ENCODE results near the gene SLCO3A1. TPM values are rescaled to one million over a fixed set of nuclear protein-coding genes. Genes with fewer than 3 reads are reported as not detected.
A peak's percentile ranks its signal among the peaks of the same experiment; 100 is the strongest.

Gene SLCO3A1
- total and polyA plus RNA-seq, 8 donors = 2.4 to 38.8 (median 7.7) TPM

- H3K4me3 ChIP-seq = no peak overlapping the region
- no peak for TF ChIP-seq CTCF (IDR thresholded peaks at IDR 0.05)
- TF ChIP-seq POLR2AphosphoS5 (IDR thresholded peaks at IDR 0.05) = no peak
- no peak for TF ChIP-seq EP300 (IDR thresholded peaks at IDR 0.05)
- no peak for TF ChIP-seq POLR2A (IDR thresholded peaks at IDR 0.05)
- WGBS, 5 donors = 82 to 88% (median 86%) methylated on average over 11 of the region's 11 CpGs
- H3K9me3 ChIP-seq = no peaks in the 10 kb centered on the region
- no peaks in the 10 kb centered on the region for H3K4me1 ChIP-seq
- H3K27ac ChIP-seq = no peak overlapping the region
- no peaks in the 10 kb centered on the region for H3K27me3 ChIP-seq
- peaks cover 0 to 12% (median 7%) of the 10 kb centered on the region in 4 donors for H3K36me3 ChIP-seq
- intact Hi-C loops (cut with DNase I; ENCODE audit: low total_unique reads) = no loop called here
- no peak for DNase-seq
Measured at GRCh38 chr15:92109191-92109873, 255.8 kb downstream of the SLCO3A1 start.

GRCh38 chr15:92111291-92111690 is 257.8 kb downstream of the SLCO3A1 start:
- Histone ChIP-seq H3K27ac (no peak overlapping the region), H3K4me1 (no peaks in the 10 kb centered on the region), H3K9me3 (no peaks in the 10 kb centered on the region), H3K36me3 (peaks cover 0 to 5% (median 0%) of the 10 kb centered on the region in 4 donors), H3K4me3 (no peak overlapping the region), H3K27me3 (no peaks in the 10 kb centered on the region)
- TF ChIP-seq CTCF (IDR thresholded peaks at IDR 0.05) = no peak
- no peak for TF ChIP-seq POLR2AphosphoS5 (IDR thresholded peaks at IDR 0.05)
- TF ChIP-seq EP300 (IDR thresholded peaks at IDR 0.05) = no peak
- no peak for TF ChIP-seq POLR2A (IDR thresholded peaks at IDR 0.05)
- WGBS, 5 donors = 24 to 49% (median 33%) methylated on average over 3 of the region's 3 CpGs
- DNase-seq = no peak
- intact Hi-C loops (cut with DNase I; ENCODE audit: low total_unique reads) = no loop called here

- Histone ChIP-seq H3K9me3 (no peaks in the 10 kb centered on the region), H3K4me1 (peaks cover 0 to 4% (median 1%) of the 10 kb centered on the region in 4 donors), H3K27me3 (no peaks in the 10 kb centered on the region), H3K27ac (no peak overlapping the region), H3K36me3 (peaks cover 0 to 5% (median 0%) of the 10 kb centered on the region in 4 donors), H3K4me3 (no peak overlapping the region)
- WGBS, 5 donors = 83 to 90% (median 86%) methylated on average over 1 of the region's 1 CpG
- DNase-seq = no peak
- intact Hi-C loops (cut with DNase I; ENCODE audit: low total_unique reads) = no loop called here
- TF ChIP-seq EP300 (IDR thresholded peaks at IDR 0.05) (no peak), POLR2AphosphoS5 (IDR thresholded peaks at IDR 0.05) (no peak), POLR2A (IDR thresholded peaks at IDR 0.05) (no peak), CTCF (IDR thresholded peaks at IDR 0.05) (no peak)
Measured at GRCh38 chr15:92111751-92112150, 258.2 kb downstream of the SLCO3A1 start.

GRCh38 chr15:92112180-92112579 is 258.7 kb downstream of the SLCO3A1 start:
- no peak for TF ChIP-seq EP300 (IDR thresholded peaks at IDR 0.05)
- TF ChIP-seq CTCF (IDR thresholded peaks at IDR 0.05) = no peak
- TF ChIP-seq POLR2A (IDR thresholded peaks at IDR 0.05) = no peak
- no peak for TF ChIP-seq POLR2AphosphoS5 (IDR thresholded peaks at IDR 0.05)
- no peak overlapping the region for H3K4me3 ChIP-seq
- H3K36me3 ChIP-seq = peaks cover 0 to 5% (median 0%) of the 10 kb centered on the region in 4 donors
- H3K4me1 ChIP-seq = peaks cover 0 to 9% (median 5%) of the 10 kb centered on the region in 4 donors
- DNase-seq = peak in 1 of 2 donors; percentile 63
- WGBS, 5 donors = 34 to 60% (median 53%) methylated on average over 3 of the region's 3 CpGs
- H3K27me3 ChIP-seq = no peaks in the 10 kb centered on the region
- intact Hi-C loops (cut with DNase I; ENCODE audit: low total_unique reads) = no loop called here
- H3K9me3 ChIP-seq = no peaks in the 10 kb centered on the region
- no peak overlapping the region for H3K27ac ChIP-seq
